ENCODE measurements around the gene DEFB129.

DEFB129 gene

GRCh38 chr20:263701-264100, 36.6 kb downstream of the DEFB129 start:
- Histone ChIP-seq H3K4me1 (ENCODE audit: insufficient read depth, insufficient read length) (peaks cover 3% of the 10 kb centered on the region), H3K9ac (ENCODE audit: insufficient read length, low read depth) (no peak overlapping the region), H3K4me3 (ENCODE audit: insufficient read length, low read depth) (no peak overlapping the region), H3K36me3 (ENCODE audit: insufficient read depth, insufficient read length, low read length) (no peaks in the 10 kb centered on the region), H3K9me3 (ENCODE audit: insufficient read depth, low read length) (no peaks in the 10 kb centered on the region), H3K27me3 (ENCODE audit: insufficient read depth, insufficient read length) (peaks cover 15% of the 10 kb centered on the region)
- DNase-seq (ENCODE audit: low read depth, low spot score) = no peak
- TF ChIP-seq SUZ12 (IDR thresholded peaks at IDR 0.05; ENCODE audit: extremely low read depth, insufficient read depth, insufficient read length) (no peak), YY1 (IDR thresholded peaks at IDR 0.05; ENCODE audit: insufficient read depth, insufficient read length) (no peak), ZNF274 (IDR thresholded peaks at IDR 0.05; ENCODE audit: low read depth, low read length) (no peak)

- peaks cover 12% of the 10 kb centered on the region for H3K27me3 ChIP-seq (ENCODE audit: insufficient read depth, insufficient read length)
- H3K4me3 ChIP-seq (ENCODE audit: insufficient read length, low read depth) = peak overlapping the region; percentile 19
- H3K9me3 ChIP-seq (ENCODE audit: insufficient read depth, low read length) = no peaks in the 10 kb centered on the region
- no peaks in the 10 kb centered on the region for H3K36me3 ChIP-seq (ENCODE audit: insufficient read depth, insufficient read length, low read length)
- peak; percentile 85 for DNase-seq (ENCODE audit: low read depth, low spot score)
- H3K9ac ChIP-seq (ENCODE audit: insufficient read length, low read depth) = peak overlapping the region; percentile 61
- TF ChIP-seq SUZ12 (IDR thresholded peaks at IDR 0.05; ENCODE audit: extremely low read depth, insufficient read depth, insufficient read length) = no peak
- no peak for TF ChIP-seq ZNF274 (IDR thresholded peaks at IDR 0.05; ENCODE audit: low read depth, low read length)
- TF ChIP-seq YY1 (IDR thresholded peaks at IDR 0.05; ENCODE audit: insufficient read depth, insufficient read length) = no peak
- H3K4me1 ChIP-seq (ENCODE audit: insufficient read depth, insufficient read length) = peaks cover 3% of the 10 kb centered on the region
These were observed 39.8 kb downstream of the DEFB129 start for GRCh38 chr20:266596-267562.

GRCh38 chr20:270517-270916, 43.5 kb downstream of the DEFB129 start:
- Histone ChIP-seq H3K4me1 (ENCODE audit: insufficient read depth, insufficient read length) (no peaks in the 10 kb centered on the region), H3K36me3 (ENCODE audit: insufficient read depth, insufficient read length, low read length) (no peaks in the 10 kb centered on the region), H3K4me3 (ENCODE audit: insufficient read length, low read depth) (no peak overlapping the region), H3K27me3 (ENCODE audit: insufficient read depth, insufficient read length) (peaks cover 12% of the 10 kb centered on the region), H3K9me3 (ENCODE audit: insufficient read depth, low read length) (no peaks in the 10 kb centered on the region), H3K9ac (ENCODE audit: insufficient read length, low read depth) (no peak overlapping the region)
- no peak for DNase-seq (ENCODE audit: low read depth, low spot score)
- TF ChIP-seq SUZ12 (IDR thresholded peaks at IDR 0.05; ENCODE audit: extremely low read depth, insufficient read depth, insufficient read length) = no peak
- TF ChIP-seq ZNF274 (IDR thresholded peaks at IDR 0.05; ENCODE audit: low read depth, low read length) = no peak
- TF ChIP-seq YY1 (IDR thresholded peaks at IDR 0.05; ENCODE audit: insufficient read depth, insufficient read length) = no peak

GRCh38 chr20:271069-271468, 44.0 kb downstream of the DEFB129 start:
- peaks cover 10% of the 10 kb centered on the region for H3K27me3 ChIP-seq (ENCODE audit: insufficient read depth, insufficient read length)
- H3K9me3 ChIP-seq (ENCODE audit: insufficient read depth, low read length) = no peaks in the 10 kb centered on the region
- no peak overlapping the region for H3K4me3 ChIP-seq (ENCODE audit: insufficient read length, low read depth)
- no peak for DNase-seq (ENCODE audit: low read depth, low spot score)
- H3K4me1 ChIP-seq (ENCODE audit: insufficient read depth, insufficient read length) = no peaks in the 10 kb centered on the region
- no peaks in the 10 kb centered on the region for H3K36me3 ChIP-seq (ENCODE audit: insufficient read depth, insufficient read length, low read length)
- H3K9ac ChIP-seq (ENCODE audit: insufficient read length, low read depth) = no peak overlapping the region
- TF ChIP-seq YY1 (IDR thresholded peaks at IDR 0.05; ENCODE audit: insufficient read depth, insufficient read length) (no peak), ZNF274 (IDR thresholded peaks at IDR 0.05; ENCODE audit: low read depth, low read length) (no peak), SUZ12 (IDR thresholded peaks at IDR 0.05; ENCODE audit: extremely low read depth, insufficient read depth, insufficient read length) (no peak)

GRCh38 chr20:271528-271927, 44.5 kb downstream of the DEFB129 start:
- peaks cover 5% of the 10 kb centered on the region for H3K27me3 ChIP-seq (ENCODE audit: insufficient read depth, insufficient read length)
- no peaks in the 10 kb centered on the region for H3K4me1 ChIP-seq (ENCODE audit: insufficient read depth, insufficient read length)
- H3K9me3 ChIP-seq (ENCODE audit: insufficient read depth, low read length) = no peaks in the 10 kb centered on the region
- H3K9ac ChIP-seq (ENCODE audit: insufficient read length, low read depth) = no peak overlapping the region
- no peak for TF ChIP-seq ZNF274 (IDR thresholded peaks at IDR 0.05; ENCODE audit: low read depth, low read length)
- no peak for TF ChIP-seq YY1 (IDR thresholded peaks at IDR 0.05; ENCODE audit: insufficient read depth, insufficient read length)
- TF ChIP-seq SUZ12 (IDR thresholded peaks at IDR 0.05; ENCODE audit: extremely low read depth, insufficient read depth, insufficient read length) = no peak
- H3K4me3 ChIP-seq (ENCODE audit: insufficient read length, low read depth) = no peak overlapping the region
- H3K36me3 ChIP-seq (ENCODE audit: insufficient read depth, insufficient read length, low read length) = peaks cover 1% of the 10 kb centered on the region
- no peak for DNase-seq (ENCODE audit: low read depth, low spot score)

- no peaks in the 10 kb centered on the region for H3K27me3 ChIP-seq (ENCODE audit: insufficient read depth, insufficient read length)
- H3K9ac ChIP-seq (ENCODE audit: insufficient read length, low read depth) = no peak overlapping the region
- H3K4me3 ChIP-seq (ENCODE audit: insufficient read length, low read depth) = no peak overlapping the region
- peaks cover 5% of the 10 kb centered on the region for H3K36me3 ChIP-seq (ENCODE audit: insufficient read depth, insufficient read length, low read length)
- no peak for DNase-seq (ENCODE audit: low read depth, low spot score)
- no peaks in the 10 kb centered on the region for H3K4me1 ChIP-seq (ENCODE audit: insufficient read depth, insufficient read length)
- TF ChIP-seq YY1 (IDR thresholded peaks at IDR 0.05; ENCODE audit: insufficient read depth, insufficient read length) (no peak), SUZ12 (IDR thresholded peaks at IDR 0.05; ENCODE audit: extremely low read depth, insufficient read depth, insufficient read length) (no peak), ZNF274 (IDR thresholded peaks at IDR 0.05; ENCODE audit: low read depth, low read length) (no peak)
- H3K9me3 ChIP-seq (ENCODE audit: insufficient read depth, low read length) = no peaks in the 10 kb centered on the region
These were observed 45.7 kb downstream of the DEFB129 start for GRCh38 chr20:272718-273117.

GRCh38 chr20:273884-274283, 46.8 kb downstream of the DEFB129 start:
- TF ChIP-seq SUZ12 (IDR thresholded peaks at IDR 0.05; ENCODE audit: extremely low read depth, insufficient read depth, insufficient read length) = no peak
- TF ChIP-seq YY1 (IDR thresholded peaks at IDR 0.05; ENCODE audit: insufficient read depth, insufficient read length) = no peak
- no peak for TF ChIP-seq ZNF274 (IDR thresholded peaks at IDR 0.05; ENCODE audit: low read depth, low read length)
- Histone ChIP-seq H3K4me1 (ENCODE audit: insufficient read depth, insufficient read length) (peaks cover 4% of the 10 kb centered on the region), H3K36me3 (ENCODE audit: insufficient read depth, insufficient read length, low read length) (peaks cover 9% of the 10 kb centered on the region), H3K9ac (ENCODE audit: insufficient read length, low read depth) (no peak overlapping the region), H3K9me3 (ENCODE audit: insufficient read depth, low read length) (no peaks in the 10 kb centered on the region), H3K4me3 (ENCODE audit: insufficient read length, low read depth) (no peak overlapping the region), H3K27me3 (ENCODE audit: insufficient read depth, insufficient read length) (no peaks in the 10 kb centered on the region)
- no peak for DNase-seq (ENCODE audit: low read depth, low spot score)
